ENCODE measurements around the gene SHC2.

SHC2 gene

DNA sequence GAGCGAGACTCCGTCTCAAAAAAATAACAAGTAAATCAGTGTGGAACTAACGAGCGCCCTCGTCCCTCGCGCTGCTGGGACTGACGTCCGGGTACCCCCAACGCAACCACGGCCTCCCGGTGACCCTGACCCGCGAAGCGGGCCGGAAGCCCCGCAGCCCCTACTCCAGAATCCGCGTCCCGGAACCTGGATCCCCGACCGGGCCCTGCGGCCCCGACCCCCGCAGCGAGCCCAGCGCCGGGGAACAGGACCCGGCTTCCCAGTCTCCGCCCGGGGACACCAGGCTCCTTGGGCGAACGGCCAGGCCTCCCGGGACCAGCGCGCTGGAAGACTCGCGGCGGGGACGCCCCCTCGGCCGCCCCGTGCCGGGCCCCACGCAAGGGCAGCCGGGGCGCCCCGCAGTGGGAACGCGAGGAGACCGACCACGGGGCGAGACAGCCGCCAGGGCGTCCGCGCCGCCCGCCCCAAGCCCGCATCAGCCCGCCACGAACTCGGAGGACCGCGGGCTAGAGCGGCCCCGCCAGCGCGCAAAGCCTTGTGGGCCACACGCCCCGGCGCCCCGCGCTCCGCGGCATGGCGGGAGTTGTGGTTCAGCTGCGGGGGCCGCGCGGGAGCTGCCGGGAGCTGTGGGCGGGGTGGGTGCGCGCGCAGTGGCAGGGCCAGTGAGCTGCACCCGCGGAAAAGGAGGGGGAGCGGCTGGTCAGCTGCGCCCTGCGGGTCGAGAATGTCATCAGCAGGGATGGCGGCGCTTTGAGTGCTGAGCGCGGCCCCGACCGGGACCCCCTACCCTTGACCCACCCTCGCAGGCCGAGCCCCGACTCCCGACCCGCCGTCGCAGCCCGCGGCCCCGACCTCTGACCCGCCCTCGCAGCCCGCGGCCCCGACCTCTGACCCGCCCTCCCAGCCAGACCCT lies 27.9 kb upstream of the SHC2 start (continued):
- TF ChIP-seq HOXD13 (CRISPR knock-in tag; IDR thresholded peaks at IDR 0.05; ENCODE audit: borderline replicate concordance): no peak
- no peak for TF ChIP-seq ZNF426 (tag by site-specific recombination; IDR thresholded peaks at IDR 0.05)
- TF ChIP-seq MYNN (tag by site-specific recombination; IDR thresholded peaks at IDR 0.05; ENCODE audit: borderline replicate concordance): no peak
- TF ChIP-seq ZNF311 (tag by site-specific recombination; IDR thresholded peaks at IDR 0.05; ENCODE audit: borderline replicate concordance): no peak
- TF ChIP-seq, protein P1, sequence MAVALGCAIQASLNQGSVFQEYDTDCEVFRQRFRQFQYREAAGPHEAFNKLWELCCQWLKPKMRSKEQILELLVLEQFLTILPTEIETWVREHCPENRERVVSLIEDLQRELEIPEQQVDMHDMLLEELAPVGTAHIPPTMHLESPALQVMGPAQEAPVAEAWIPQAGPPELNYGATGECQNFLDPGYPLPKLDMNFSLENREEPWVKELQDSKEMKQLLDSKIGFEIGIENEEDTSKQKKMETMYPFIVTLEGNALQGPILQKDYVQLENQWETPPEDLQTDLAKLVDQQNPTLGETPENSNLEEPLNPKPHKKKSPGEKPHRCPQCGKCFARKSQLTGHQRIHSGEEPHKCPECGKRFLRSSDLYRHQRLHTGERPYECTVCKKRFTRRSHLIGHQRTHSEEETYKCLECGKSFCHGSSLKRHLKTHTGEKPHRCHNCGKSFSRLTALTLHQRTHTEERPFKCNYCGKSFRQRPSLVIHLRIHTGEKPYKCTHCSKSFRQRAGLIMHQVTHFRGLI (tag by site-specific recombination; IDR thresholded peaks at IDR 0.05): no peak
- TF ChIP-seq MZF1 (tag by site-specific recombination; IDR thresholded peaks at IDR 0.05; ENCODE audit: borderline replicate concordance): no peak
- no peak for TF ChIP-seq REST (tag by site-specific recombination; IDR thresholded peaks at IDR 0.05)
- no peak for TF ChIP-seq ZNF514 (tag by site-specific recombination; IDR thresholded peaks at IDR 0.05)
- no peak for TF ChIP-seq PRDM2 (tag by site-specific recombination; IDR thresholded peaks at IDR 0.05; ENCODE audit: borderline replicate concordance)
- no peak for TF ChIP-seq ZNF169 (tag by site-specific recombination; IDR thresholded peaks at IDR 0.05)
- no peak for TF ChIP-seq ZNF132 (tag by site-specific recombination; IDR thresholded peaks at IDR 0.05; ENCODE audit: borderline replicate concordance)
- TF ChIP-seq, protein P2, sequence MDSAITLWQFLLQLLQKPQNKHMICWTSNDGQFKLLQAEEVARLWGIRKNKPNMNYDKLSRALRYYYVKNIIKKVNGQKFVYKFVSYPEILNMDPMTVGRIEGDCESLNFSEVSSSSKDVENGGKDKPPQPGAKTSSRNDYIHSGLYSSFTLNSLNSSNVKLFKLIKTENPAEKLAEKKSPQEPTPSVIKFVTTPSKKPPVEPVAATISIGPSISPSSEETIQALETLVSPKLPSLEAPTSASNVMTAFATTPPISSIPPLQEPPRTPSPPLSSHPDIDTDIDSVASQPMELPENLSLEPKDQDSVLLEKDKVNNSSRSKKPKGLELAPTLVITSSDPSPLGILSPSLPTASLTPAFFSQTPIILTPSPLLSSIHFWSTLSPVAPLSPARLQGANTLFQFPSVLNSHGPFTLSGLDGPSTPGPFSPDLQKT (IDR thresholded peaks at IDR 0.05; ENCODE audit: borderline replicate concordance, low read depth, low read length): no peak
- no peak for TF ChIP-seq ZNF510 (tag by site-specific recombination; IDR thresholded peaks at IDR 0.05; ENCODE audit: insufficient replicate concordance)
- peak; percentile 94 for TF ChIP-seq ZBTB20 (tag by site-specific recombination; IDR thresholded peaks at IDR 0.05)
- no peak for TF ChIP-seq ZFP37 (tag by site-specific recombination; IDR thresholded peaks at IDR 0.05)
- no peak for TF ChIP-seq ZNF626 (tag by site-specific recombination; IDR thresholded peaks at IDR 0.05)
- no peak for TF ChIP-seq SCRT1 (tag by site-specific recombination; IDR thresholded peaks at IDR 0.05; ENCODE audit: borderline replicate concordance)
- TF ChIP-seq ZBTB7A (tag by site-specific recombination; IDR thresholded peaks at IDR 0.05; ENCODE audit: low read depth): 0 out of 2 replicates have a peak, but pooled peaks have one; percentile 17
- peak; percentile 75 for TF ChIP-seq ZNF335 (tag by site-specific recombination; conservative IDR thresholded peaks at IDR 0.05)
- TF ChIP-seq BCL11A (tag by site-specific recombination; IDR thresholded peaks at IDR 0.05; ENCODE audit: low read depth): peak; percentile 53; the same call in 1 of the 2 replicates
- TF ChIP-seq ZNF292 (tag by site-specific recombination; IDR thresholded peaks at IDR 0.05; ENCODE audit: borderline replicate concordance, low read depth): no peak
- TF ChIP-seq ZNF391 (tag by site-specific recombination; IDR thresholded peaks at IDR 0.05; ENCODE audit: borderline replicate concordance, low read depth): no peak
- no peak for TF ChIP-seq ZNF645 (tag by site-specific recombination; IDR thresholded peaks at IDR 0.05)
- TF ChIP-seq ZNF701 (tag by site-specific recombination; IDR thresholded peaks at IDR 0.05): no peak

Data from HEK293 (cell line).